NB4 (cell line): ENCODE results near the gene INO80B.
"Not testable (repeated sequence)": the region's sequence is repeated elsewhere in the genome, so short reads cannot be mapped to it uniquely, and the experiment has no call there.

ENCODE experiments used
- DNase-seq: peaks from one replicate; pipeline ENCODE4 v3.0.0; 2010; ENCODE audit warnings: low read depth
- H3K4me3 ChIP-seq: one replicate; pipeline ENCODE4 v1.5.1; 2011; ENCODE audit warnings: mild to moderate bottlenecking, low read depth, low read length, moderate library complexity
- CTCF ChIP-seq: IDR thresholded peaks from one replicate; pipeline ENCODE4 v1.5.1; 2012; ENCODE audit warnings: low read depth, low read length
- MAX ChIP-seq: IDR thresholded peaks from 2 replicates; pipeline ENCODE4 v1.6.1; 2011; ENCODE audit warnings: low read depth, low read length
- MYC ChIP-seq: IDR thresholded peaks from 2 replicates; pipeline ENCODE4 v1.6.1; 2011; ENCODE audit warnings: low read depth, low read length
- POLR2A ChIP-seq: IDR thresholded peaks from 2 replicates; pipeline ENCODE4 v1.6.1; 2011; ENCODE audit warnings: mild to moderate bottlenecking; ENCODE audit not compliant: insufficient read length; ENCODE audit errors: extremely low read depth

Gene INO80B

GRCh38 chr2:74441690-74442482 is 13.0 kb upstream of the INO80B start, which contains the start of gene RTKN:
Gene RTKN, minus strand, starts transcription at chr2:74441937. Its CDS starts 121 bp downstream, at chr2:74441816.
- no peak for DNase-seq
- TF ChIP-seq POLR2A (no peak), MAX (no peak), CTCF (no peak), MYC (no peak)
- no peak within 1 kb of the TSS for H3K4me3 ChIP-seq

- not testable (repeated sequence) for DNase-seq, H3K4me3 ChIP-seq
Observed at GRCh38 chr2:74442483-74443297, 12.2 kb upstream of the INO80B start.

GRCh38 chr2:74444498-74445318 is 10.2 kb upstream of the INO80B start:
- no peak for DNase-seq
- TF ChIP-seq MAX (no peak), POLR2A (no peak), CTCF (no peak), MYC (no peak)
- H3K4me3 ChIP-seq: no peak overlapping the region

- no peak overlapping the region for H3K4me3 ChIP-seq
- no peak for DNase-seq
- no peak for TF ChIP-seq CTCF
- no peak for TF ChIP-seq MYC
- TF ChIP-seq POLR2A: no peak
- no peak for TF ChIP-seq MAX
Observed at GRCh38 chr2:74447230-74447999, 7.5 kb upstream of the INO80B start.

GRCh38 chr2:74448771-74449170 is 6.1 kb upstream of the INO80B start:
- TF ChIP-seq MAX (no peak), POLR2A (no peak), MYC (no peak), CTCF (no peak)
- no peak for DNase-seq
- H3K4me3 ChIP-seq: no peak overlapping the region
